Stimulated activated CD4-positive, alpha-beta T cell treated with anti-CD3 and anti-CD28 coated beads, Interleukin-12 subunit alpha, Interleukin-12 subunit beta, amount 100 ng/mL, for 4 hours (primary cell): ENCODE data around the gene SARS2.
A peak's percentile ranks its signal among the peaks of the same experiment; 100 is the strongest.

ENCODE experiments used
- DNase-seq: peaks from one replicate; pipeline ENCODE4 v3.0.0-alpha.2; 2020

Gene SARS2

GRCh38 chr19:38915329-38916321, 14.9 kb downstream of the SARS2 start:
- DNase-seq: no peak

DNA sequence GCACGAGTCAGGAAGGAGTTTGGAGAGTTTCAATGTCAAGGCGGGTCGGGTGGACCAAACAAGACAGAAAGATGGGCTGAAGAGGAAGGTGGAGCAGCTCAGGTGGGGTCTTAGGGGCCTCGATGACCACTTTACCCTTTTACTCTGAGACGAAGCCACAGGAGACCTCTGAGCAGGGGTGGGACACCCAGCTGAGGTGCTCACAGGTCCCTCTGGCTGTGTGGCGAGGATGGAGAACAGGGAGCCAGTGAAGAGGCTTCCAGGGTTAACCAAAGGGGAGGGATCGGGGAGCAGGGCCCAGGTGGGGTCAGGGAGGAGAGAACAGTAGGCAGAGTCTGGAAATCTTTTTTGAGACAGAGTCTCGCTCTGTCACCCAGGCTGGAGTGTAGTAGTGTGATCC, 16.6 kb downstream of the SARS2 start:
- DNase-seq: no peak

- DNase-seq: no peak
Observed at GRCh38 chr19:38912600-38913514, 17.7 kb downstream of the SARS2 start.

- DNase-seq: no peak
Observed at GRCh38 chr19:38911388-38912001, 19.1 kb downstream of the SARS2 start.

DNA sequence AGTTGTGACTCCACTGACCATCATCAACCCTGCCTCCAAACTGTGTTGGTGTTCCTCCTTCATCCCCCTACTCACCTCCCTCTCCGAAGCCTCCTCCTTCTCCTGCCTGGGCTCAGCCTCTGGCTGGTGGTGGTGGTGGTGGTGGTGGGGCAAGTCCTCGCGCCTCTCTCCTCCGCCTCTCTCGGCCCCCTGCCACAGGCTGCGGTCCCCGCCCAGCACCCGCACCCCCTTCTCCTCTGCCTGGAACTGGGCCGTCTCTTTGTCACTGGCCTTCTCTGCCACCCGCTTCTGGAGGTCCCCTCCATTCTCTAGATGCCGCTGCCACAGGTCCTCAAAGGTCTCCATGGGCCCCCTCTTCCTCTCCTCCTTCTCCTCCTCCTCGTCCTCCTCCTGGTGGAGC, 20.1 kb downstream of the SARS2 start:
- DNase-seq: no peak

- DNase-seq: no peak
Observed at GRCh38 chr19:38908911-38909310, 21.7 kb downstream of the SARS2 start.

DNA sequence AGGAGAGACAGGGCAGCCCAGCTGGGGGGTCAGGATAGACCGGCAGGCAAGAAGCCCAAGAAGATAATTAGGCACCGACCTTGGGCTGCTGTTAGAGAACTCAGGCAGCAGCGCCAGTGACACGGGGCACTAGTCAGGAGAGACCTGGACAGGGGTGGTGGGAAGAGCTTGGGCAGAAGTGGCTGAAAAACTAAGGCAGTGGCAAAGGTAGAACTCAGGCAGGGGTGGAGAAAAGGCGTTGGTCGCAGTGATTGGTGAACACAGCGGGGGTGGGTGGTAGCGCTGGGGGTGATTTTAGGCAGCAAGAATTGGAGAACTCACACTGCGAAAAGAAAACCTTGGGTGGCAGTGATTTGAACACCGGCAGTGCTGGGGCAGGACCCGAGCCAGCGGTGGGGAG, 22.9 kb downstream of the SARS2 start:
- no peak for DNase-seq

DNA sequence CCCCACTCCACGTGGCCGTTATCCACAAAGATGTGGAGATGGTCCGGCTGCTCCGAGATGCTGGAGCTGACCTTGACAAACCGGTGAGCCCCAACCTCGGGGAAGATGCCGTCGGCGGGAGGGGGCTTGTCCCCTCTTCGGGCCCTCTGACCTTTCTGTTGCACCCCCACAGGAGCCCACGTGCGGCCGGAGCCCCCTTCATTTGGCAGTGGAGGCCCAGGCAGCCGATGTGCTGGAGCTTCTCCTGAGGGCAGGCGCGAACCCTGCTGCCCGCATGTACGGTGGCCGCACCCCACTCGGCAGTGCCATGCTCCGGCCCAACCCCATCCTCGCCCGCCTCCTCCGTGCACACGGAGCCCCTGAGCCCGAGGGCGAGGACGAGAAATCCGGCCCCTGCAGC, 23.3 kb downstream of the SARS2 start:
- no peak for DNase-seq

DNA sequence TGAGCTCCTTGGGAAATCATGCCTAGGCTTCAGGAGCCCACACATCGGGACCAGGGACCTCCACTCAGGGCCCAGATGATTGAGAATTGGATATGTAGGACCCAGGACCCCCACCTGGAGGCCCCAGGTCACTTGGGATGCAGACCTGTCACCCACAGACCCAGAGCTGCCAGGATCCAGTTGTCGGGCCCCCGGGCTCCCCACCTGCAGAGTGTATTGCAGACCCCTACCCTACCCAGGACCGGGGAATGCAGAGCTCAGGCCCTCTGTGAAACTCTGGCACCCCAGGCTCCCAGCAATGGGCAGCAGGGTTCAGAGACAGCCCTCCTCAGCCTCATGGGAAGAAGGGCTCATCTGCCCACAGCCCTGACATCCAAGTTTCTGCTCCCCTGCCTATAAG, 24.9 kb downstream of the SARS2 start:
- no peak for DNase-seq

- DNase-seq: no peak
Observed at GRCh38 chr19:38904581-38905539, 25.7 kb downstream of the SARS2 start.

DNA sequence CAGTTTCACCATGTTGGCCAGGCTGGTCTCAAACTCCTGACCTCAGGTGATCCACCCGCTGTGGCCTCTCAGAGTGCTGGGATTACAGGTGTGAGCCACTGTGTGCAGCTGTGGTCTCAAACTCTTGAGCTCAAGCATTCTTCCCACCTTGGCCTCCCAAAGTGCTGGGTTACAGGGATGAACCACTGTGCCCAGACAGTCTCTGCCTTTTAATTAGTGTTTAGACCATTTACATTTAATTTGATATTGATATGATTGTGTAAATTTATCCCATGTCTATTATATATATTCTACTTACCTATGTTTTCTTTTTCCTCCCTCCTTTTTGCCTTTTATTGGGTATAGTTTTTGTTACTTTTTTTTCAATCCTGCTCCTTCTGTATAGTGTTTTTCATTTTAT, 28.9 kb downstream of the SARS2 start:
- no peak for DNase-seq

DNA sequence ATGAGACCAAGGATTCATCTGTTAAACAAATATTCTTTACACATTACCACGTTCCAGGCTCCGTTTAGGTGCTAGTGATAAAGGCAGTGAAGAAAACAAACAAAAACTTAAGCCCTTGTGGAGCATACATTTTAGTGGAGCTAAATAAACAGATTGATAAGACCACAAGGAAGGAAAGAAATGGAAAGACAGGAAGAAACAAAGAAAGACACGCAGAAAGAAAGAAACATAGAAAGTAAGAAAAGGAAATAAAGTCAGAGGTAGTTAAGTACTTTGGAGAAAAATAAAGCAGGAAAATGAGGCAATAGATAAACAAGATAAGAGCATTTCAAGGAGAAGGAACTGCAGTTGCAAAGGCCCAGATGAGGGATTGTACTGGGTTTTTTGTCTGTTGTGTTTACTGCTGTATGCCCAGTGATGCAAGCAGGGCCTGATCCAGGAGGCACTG, 29.8 kb downstream of the SARS2 start:
- DNase-seq: no peak

DNA sequence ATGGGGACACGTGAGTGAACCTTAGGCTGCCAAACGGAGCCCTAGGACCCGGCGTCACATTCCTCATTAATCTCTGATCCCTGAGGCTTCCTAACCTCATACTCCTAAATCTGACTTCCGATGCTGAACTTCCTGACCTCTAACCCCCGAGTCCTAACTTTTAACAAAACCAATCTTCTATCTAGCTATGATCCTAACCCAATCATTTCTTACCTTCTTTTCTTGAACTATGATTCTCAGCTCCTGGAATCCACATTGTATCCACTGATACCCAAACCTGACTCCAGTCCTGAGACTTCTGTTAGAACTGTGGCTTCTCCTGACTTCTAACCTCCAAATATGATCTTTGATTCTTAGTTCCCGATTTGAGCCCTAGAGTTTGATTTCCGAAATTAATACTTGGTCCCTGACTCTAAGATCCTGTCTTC, 30.3 kb downstream of the SARS2 start:
- DNase-seq: no peak

GRCh38 chr19:38899447-38900201, 30.9 kb downstream of the SARS2 start, which contains the start of the genes NFKBIB and SIRT2:
Gene NFKBIB (plus strand): TSS chr19:38899969. CDS start chr19:38900033, 64 bp downstream.
Gene SIRT2 (minus strand): TSS chr19:38899618. CDS start chr19:38899521, 97 bp downstream.
- peak; percentile 95 for DNase-seq

GRCh38 chr19:38898788-38899446, 31.6 kb downstream of the SARS2 start:
- DNase-seq: no peak

GRCh38 chr19:38894968-38895367, 35.6 kb downstream of the SARS2 start:
- no peak for DNase-seq

GRCh38 chr19:38893341-38893771, 37.2 kb downstream of the SARS2 start:
- DNase-seq: no peak

- no peak for DNase-seq
Observed at GRCh38 chr19:38892841-38893240, 37.7 kb downstream of the SARS2 start.

DNA sequence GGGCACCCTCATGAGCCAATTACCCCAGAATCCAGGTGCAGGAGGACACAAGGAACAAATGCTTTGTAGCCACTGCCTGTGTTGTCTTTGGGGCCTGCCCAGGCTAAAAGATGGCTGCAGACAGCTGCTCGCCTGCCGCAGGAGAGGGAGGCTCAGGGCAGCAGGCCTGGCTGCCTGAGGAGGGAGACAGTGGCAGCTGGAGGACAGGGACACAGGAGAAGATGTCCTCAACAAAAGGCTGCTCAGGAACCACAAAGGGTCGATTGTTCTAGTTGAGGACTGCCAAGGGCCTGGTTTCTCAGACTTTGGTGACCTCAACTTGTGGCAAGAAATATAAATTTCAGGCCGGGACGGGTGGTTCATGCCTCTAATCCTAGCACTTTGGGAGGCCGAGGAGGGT, 38.8 kb downstream of the SARS2 start:
- DNase-seq: no peak

- DNase-seq: no peak
Observed at GRCh38 chr19:38890686-38891085, 39.9 kb downstream of the SARS2 start.
